GM18519 (cell line): ENCODE data around the gene ZNF383.
"Not testable (repeated sequence)": the region's sequence is repeated elsewhere in the genome, so short reads cannot be mapped to it uniquely, and the experiment has no call there.

Experiments
- ATAC-seq: cut with Tn5 transposase; IDR thresholded peaks from one replicate; pipeline ENCODE4 v1.9.1; 2021; ENCODE audit warnings: mild to moderate bottlenecking, moderate library complexity; ENCODE audit not compliant: unreplicated experiment, low FRiP score

ZNF383 gene

DNA sequence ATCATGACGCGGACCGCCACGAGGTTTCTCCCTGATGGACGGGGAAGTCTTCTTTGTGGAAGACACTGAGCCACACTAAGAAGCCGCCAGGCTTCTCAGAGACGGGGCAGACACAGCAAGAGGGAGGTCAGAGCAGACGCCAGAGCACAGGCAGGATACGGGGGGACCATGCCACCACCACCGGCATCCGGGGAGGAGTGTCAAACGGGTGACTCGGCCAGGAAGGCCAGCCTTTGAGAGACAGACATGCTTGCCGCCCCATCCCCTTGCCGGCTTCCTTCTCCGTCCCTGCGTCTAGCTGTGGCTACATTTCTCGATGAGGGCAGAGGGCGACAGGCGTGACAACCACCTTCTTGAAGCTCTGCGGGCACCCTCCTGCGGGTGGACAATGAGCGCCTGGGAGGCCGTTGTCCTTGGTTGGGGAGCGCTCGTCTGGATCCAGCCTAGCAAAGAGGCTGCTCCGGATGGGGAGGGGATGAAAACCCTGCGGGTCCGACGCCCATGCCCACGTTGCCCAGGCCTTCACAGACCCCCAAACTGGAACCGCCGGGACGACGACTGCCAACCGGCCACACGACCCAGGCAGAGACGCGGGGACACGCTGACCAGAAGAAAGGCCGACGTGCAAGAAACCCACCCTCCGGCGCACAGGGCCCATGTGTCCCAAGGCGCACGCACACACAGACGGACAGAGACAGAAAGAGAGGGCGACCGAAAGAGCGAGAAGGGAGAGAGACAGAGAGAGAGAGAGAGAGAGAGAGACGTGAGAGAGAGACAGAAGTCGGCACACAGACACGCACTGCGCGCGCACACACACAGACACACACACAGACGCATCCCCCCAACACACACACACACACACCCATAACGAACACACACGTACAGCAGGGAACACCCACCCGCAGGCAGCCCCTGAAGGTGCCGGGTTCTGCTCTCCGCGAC lies 75.3 kb downstream of the ZNF383 start:
- not testable (repeated sequence) for ATAC-seq

- not testable (repeated sequence) for ATAC-seq
Measured at GRCh38 chr19:37294246-37294645, 76.2 kb downstream of the ZNF383 start.
